HG03025 (cell line): ENCODE measurements around the gene MTMR3.

Experiments used
- ATAC-seq: cut with Tn5 transposase; IDR thresholded peaks from one replicate; pipeline ENCODE4 v1.9.1; 2021; ENCODE audit warnings: mild to moderate bottlenecking, moderate library complexity; ENCODE audit not compliant: unreplicated experiment, low FRiP score

MTMR3 gene

GRCh38 chr22:29867851-29868250 lies 15.1 kb upstream of the MTMR3 start:
- no peak for ATAC-seq

- no peak for ATAC-seq
Observed at GRCh38 chr22:29870574-29870973, 12.4 kb upstream of the MTMR3 start.

GRCh38 chr22:29871684-29872083 lies 11.3 kb upstream of the MTMR3 start:
- no peak for ATAC-seq

GRCh38 chr22:29872144-29872893 lies 10.7 kb upstream of the MTMR3 start:
- ATAC-seq, result no peak

GRCh38 chr22:29872989-29873388 lies 10.0 kb upstream of the MTMR3 start:
- ATAC-seq, result no peak

GRCh38 chr22:29873943-29874342 lies 9.0 kb upstream of the MTMR3 start:
- ATAC-seq, result no peak

GRCh38 chr22:29877620-29878019 lies 5.4 kb upstream of the MTMR3 start:
- ATAC-seq, result no peak

GRCh38 chr22:29879753-29880152 lies 3.2 kb upstream of the MTMR3 start:
- ATAC-seq, result no peak

GRCh38 chr22:29882716-29883044 lies 294 bp upstream of the MTMR3 start:
- ATAC-seq, result no peak

GRCh38 chr22:29883775-29884097 lies 762 bp downstream of the MTMR3 start:
- ATAC-seq, result no peak

GRCh38 chr22:29885610-29886009 lies 2.6 kb downstream of the MTMR3 start:
- no peak for ATAC-seq

GRCh38 chr22:29886596-29886995 lies 3.6 kb downstream of the MTMR3 start:
- ATAC-seq, result no peak

- ATAC-seq, result no peak
Observed at GRCh38 chr22:29887358-29887757, 4.4 kb downstream of the MTMR3 start.

- ATAC-seq, result no peak
Observed at GRCh38 chr22:29890760-29891159, 7.8 kb downstream of the MTMR3 start.

GRCh38 chr22:29892315-29893156 lies 9.6 kb downstream of the MTMR3 start:
- no peak for ATAC-seq

- no peak for ATAC-seq
Observed at GRCh38 chr22:29901354-29901753, 18.4 kb downstream of the MTMR3 start.

- ATAC-seq, result no peak
Observed at GRCh38 chr22:29903371-29903770, 20.4 kb downstream of the MTMR3 start.

- ATAC-seq, result no peak
Observed at GRCh38 chr22:29904020-29904419, 21.0 kb downstream of the MTMR3 start.

GRCh38 chr22:29907753-29908515 lies 25.0 kb downstream of the MTMR3 start:
- ATAC-seq, result no peak

- ATAC-seq, result no peak
Observed at GRCh38 chr22:29912141-29912540, 29.2 kb downstream of the MTMR3 start.

- ATAC-seq, result no peak
Observed at GRCh38 chr22:29912605-29913398, 29.8 kb downstream of the MTMR3 start.
